ENCODE data around the gene MPIG6B. TPM values are rescaled to one million over a fixed set of nuclear protein-coding genes. Genes with fewer than 3 reads are reported as not detected.

MPIG6B gene
- polyA plus RNA-seq, 1 donor (not counting 4 experiments of a cell fraction or from before 2014, with no cell fraction given): 0.10 TPM

- Histone ChIP-seq H4K20me1 (ENCODE audit: control insufficient read depth, extremely low read depth, insufficient read depth, low read length) (no peaks in the 10 kb centered on the region), H3K79me2 (ENCODE audit: control insufficient read depth, insufficient read depth, low read length) (no peaks in the 10 kb centered on the region), H3K4me2 (ENCODE audit: control insufficient read depth, extremely low read depth, insufficient read depth, low read depth, low read length) (no peak overlapping the region), H3K27ac (ENCODE audit: control insufficient read depth, insufficient read depth, low read length) (no peak overlapping the region), H2AFZ (ENCODE audit: control insufficient read depth, low read length) (no peak overlapping the region), H3K9ac (ENCODE audit: control insufficient read depth, extremely low read depth, insufficient read depth, low read length) (no peak overlapping the region), H3K27me3 (ENCODE audit: control insufficient read depth, extremely low read depth, insufficient read depth, low read length) (no peaks in the 10 kb centered on the region), H3K36me3 (ENCODE audit: control insufficient read depth in 2 of 2, extremely low read depth in 1 of 2, insufficient read depth in 2 of 2, low read length in 2 of 2) (peaks cover 22 to 46% of the 10 kb centered on the region in 2 experiments), H3K4me1 (ENCODE audit: control insufficient read depth, extremely low read depth, insufficient read depth, low read length) (no peaks in the 10 kb centered on the region), H3K9me3 (ENCODE audit: control insufficient read depth, low read depth, low read length) (no peaks in the 10 kb centered on the region), H3K9me1 (ENCODE audit: control insufficient read depth, extremely low read depth, insufficient read depth, low read length) (no peaks in the 10 kb centered on the region), H3K4me3 (ENCODE audit: control insufficient read depth in 2 of 3, extremely low read depth in 1 of 3, insufficient read depth in 2 of 3, low read depth in 1 of 3, low read length in 3 of 3) (no peak overlapping the region)
- no peak for FAIRE-seq
- DNase-seq (ENCODE audit: low read depth, low spot score): no peak
- dilution Hi-C loops (cut with MboI; ENCODE audit: extremely low pct_ligation_motif_present, low sequenced_read_pairs): no loop called here
- TF ChIP-seq, protein P1, sequence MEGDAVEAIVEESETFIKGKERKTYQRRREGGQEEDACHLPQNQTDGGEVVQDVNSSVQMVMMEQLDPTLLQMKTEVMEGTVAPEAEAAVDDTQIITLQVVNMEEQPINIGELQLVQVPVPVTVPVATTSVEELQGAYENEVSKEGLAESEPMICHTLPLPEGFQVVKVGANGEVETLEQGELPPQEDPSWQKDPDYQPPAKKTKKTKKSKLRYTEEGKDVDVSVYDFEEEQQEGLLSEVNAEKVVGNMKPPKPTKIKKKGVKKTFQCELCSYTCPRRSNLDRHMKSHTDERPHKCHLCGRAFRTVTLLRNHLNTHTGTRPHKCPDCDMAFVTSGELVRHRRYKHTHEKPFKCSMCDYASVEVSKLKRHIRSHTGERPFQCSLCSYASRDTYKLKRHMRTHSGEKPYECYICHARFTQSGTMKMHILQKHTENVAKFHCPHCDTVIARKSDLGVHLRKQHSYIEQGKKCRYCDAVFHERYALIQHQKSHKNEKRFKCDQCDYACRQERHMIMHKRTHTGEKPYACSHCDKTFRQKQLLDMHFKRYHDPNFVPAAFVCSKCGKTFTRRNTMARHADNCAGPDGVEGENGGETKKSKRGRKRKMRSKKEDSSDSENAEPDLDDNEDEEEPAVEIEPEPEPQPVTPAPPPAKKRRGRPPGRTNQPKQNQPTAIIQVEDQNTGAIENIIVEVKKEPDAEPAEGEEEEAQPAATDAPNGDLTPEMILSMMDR (optimal IDR thresholded peaks at IDR 0.05 in 1 of 3, IDR thresholded peaks at IDR 0.05 in 1 of 3, conservative IDR thresholded peaks at IDR 0.05 in 1 of 3; ENCODE audit: extremely low read depth in 1 of 3, insufficient read depth in 2 of 3, low read length in 3 of 3): no peak
- no peak for TF ChIP-seq EZH2 (IDR thresholded peaks at IDR 0.05; ENCODE audit: low read length)
Observed at GRCh38 chr6:31691078-31691463, 32.1 kb upstream of the MPIG6B start.

DNA sequence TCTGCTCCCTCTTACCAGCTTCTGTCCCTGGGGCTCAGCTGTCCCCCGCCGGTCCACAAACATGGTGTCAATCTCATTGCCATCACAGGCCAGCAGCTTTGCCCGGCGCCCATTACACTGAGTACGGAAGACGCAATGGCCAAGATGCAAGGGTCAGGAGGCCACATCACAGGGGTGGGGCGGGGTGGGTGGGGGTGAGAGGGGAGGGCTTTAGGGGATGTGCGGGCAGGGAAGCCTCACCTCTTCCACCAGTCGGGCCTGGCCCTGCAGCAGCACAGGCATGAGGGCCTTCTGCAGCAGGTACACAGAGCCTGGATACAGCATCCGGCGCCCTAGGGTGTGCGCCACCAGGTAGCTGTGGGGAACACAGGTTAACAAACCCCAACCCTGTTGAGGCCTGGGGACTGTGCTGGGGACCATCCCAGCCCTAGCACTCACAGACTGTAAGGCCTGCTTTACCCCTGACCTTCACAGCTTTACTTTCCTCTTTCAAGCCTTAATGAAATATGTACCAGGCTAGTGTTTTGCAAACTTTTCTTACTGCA is 31.5 kb upstream of the MPIG6B start:
- Histone ChIP-seq H3K36me3 (ENCODE audit: control insufficient read depth in 2 of 2, extremely low read depth in 1 of 2, insufficient read depth in 2 of 2, low read length in 2 of 2) (peaks cover 22 to 41% of the 10 kb centered on the region in 2 experiments), H3K9ac (ENCODE audit: control insufficient read depth, extremely low read depth, insufficient read depth, low read length) (no peak overlapping the region)
- dilution Hi-C loops (cut with MboI; ENCODE audit: extremely low pct_ligation_motif_present, low sequenced_read_pairs): no loop called here

More for the DNA sequence above, 31.5 kb upstream of the MPIG6B start:
- Histone ChIP-seq H3K4me2 (ENCODE audit: control insufficient read depth, extremely low read depth, insufficient read depth, low read depth, low read length) (no peak overlapping the region), H3K27ac (ENCODE audit: control insufficient read depth, insufficient read depth, low read length) (no peak overlapping the region), H3K4me1 (ENCODE audit: control insufficient read depth, extremely low read depth, insufficient read depth, low read length) (no peaks in the 10 kb centered on the region), H3K9me3 (ENCODE audit: control insufficient read depth, low read depth, low read length) (no peaks in the 10 kb centered on the region), H3K27me3 (ENCODE audit: control insufficient read depth, extremely low read depth, insufficient read depth, low read length) (no peaks in the 10 kb centered on the region), H3K4me3 (ENCODE audit: control insufficient read depth in 2 of 3, extremely low read depth in 1 of 3, insufficient read depth in 2 of 3, low read depth in 1 of 3, low read length in 3 of 3) (no peak overlapping the region), H4K20me1 (ENCODE audit: control insufficient read depth, extremely low read depth, insufficient read depth, low read length) (no peaks in the 10 kb centered on the region), H2AFZ (ENCODE audit: control insufficient read depth, low read length) (no peak overlapping the region), H3K79me2 (ENCODE audit: control insufficient read depth, insufficient read depth, low read length) (no peaks in the 10 kb centered on the region), H3K9me1 (ENCODE audit: control insufficient read depth, extremely low read depth, insufficient read depth, low read length) (no peaks in the 10 kb centered on the region)
- TF ChIP-seq EZH2 (IDR thresholded peaks at IDR 0.05; ENCODE audit: low read length): no peak
- TF ChIP-seq, protein P1 (optimal IDR thresholded peaks at IDR 0.05 in 1 of 3, IDR thresholded peaks at IDR 0.05 in 1 of 3, conservative IDR thresholded peaks at IDR 0.05 in 1 of 3; ENCODE audit: extremely low read depth in 1 of 3, insufficient read depth in 2 of 3, low read length in 3 of 3): no peak
- DNase-seq (ENCODE audit: low read depth, low spot score) (no peak), FAIRE-seq (no peak)

All from keratinocyte (primary cell).